ENCODE measurements around the gene NCLN.
"Not testable (repeated sequence)": the region's sequence is repeated elsewhere in the genome, so short reads cannot be mapped to it uniquely, and the experiment has no call there.

Gene NCLN

DNA sequence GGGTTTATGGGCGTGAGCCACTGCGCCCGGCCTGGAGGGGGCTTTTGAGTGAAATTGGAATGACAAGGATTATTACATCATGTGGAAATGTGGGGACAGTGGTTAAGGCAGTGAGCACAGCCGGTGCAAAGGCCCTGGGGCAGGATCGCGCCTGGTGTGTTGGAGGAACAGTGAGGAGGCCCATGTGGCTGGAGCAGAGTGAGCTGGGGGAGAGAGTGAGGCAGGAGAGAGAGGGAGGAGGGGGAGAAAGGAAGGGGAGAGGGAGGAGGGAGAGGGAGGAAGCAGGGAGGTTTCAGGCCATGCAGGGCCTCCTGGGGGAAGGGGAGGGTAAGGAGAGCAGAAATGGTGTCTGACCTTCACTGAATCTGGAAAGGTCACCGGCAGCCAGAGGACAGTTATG is 27.4 kb downstream of the NCLN start:
- no peak overlapping the region for H3K27ac ChIP-seq (ENCODE audit: low read depth, low read length)
- H3K36me3 ChIP-seq (ENCODE audit: insufficient read depth, low read length), result no peaks in the 10 kb centered on the region
- no peaks in the 10 kb centered on the region for H3K4me1 ChIP-seq (ENCODE audit: control insufficient read depth, insufficient read depth, low read length, unreplicated experiment)
- H3K27me3 ChIP-seq (ENCODE audit: insufficient read depth, low read length), result no peaks in the 10 kb centered on the region
- H3K4me3 ChIP-seq (ENCODE audit: low read depth, low read length), result no peak overlapping the region
- no peaks in the 10 kb centered on the region for H3K79me2 ChIP-seq (ENCODE audit: control insufficient read depth, insufficient read depth, low read length, unreplicated experiment)
- no peak overlapping the region for H2AFZ ChIP-seq (ENCODE audit: low read length, unreplicated experiment)

DNA sequence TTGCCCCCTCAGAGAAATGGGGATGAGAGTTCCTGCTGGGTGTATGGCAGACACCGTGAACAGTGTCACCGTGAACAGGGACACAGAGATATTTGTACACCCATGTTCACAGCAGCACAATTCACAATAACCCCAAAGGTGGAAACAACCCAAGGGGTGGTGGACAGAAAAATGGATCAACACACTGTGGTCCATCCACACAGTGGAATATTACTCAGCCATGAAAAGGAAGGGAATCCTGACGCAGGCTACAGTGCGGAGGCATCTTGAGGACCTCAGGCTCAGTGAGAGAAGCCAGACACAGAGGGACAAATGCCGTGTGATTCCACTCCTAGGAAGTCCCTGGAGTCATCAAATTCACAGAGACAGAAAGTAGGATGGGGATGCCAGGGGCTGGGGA is 31.1 kb downstream of the NCLN start:
- H3K79me2 ChIP-seq (ENCODE audit: control insufficient read depth, insufficient read depth, low read length, unreplicated experiment), result no peaks in the 10 kb centered on the region
- no peak overlapping the region for H2AFZ ChIP-seq (ENCODE audit: low read length, unreplicated experiment)
- no peaks in the 10 kb centered on the region for H3K36me3 ChIP-seq (ENCODE audit: insufficient read depth, low read length)
- no peak overlapping the region for H3K27ac ChIP-seq (ENCODE audit: low read depth, low read length)
- no peak overlapping the region for H3K4me3 ChIP-seq (ENCODE audit: low read depth, low read length)
- no peaks in the 10 kb centered on the region for H3K4me1 ChIP-seq (ENCODE audit: control insufficient read depth, insufficient read depth, low read length, unreplicated experiment)
- H3K27me3 ChIP-seq (ENCODE audit: insufficient read depth, low read length), result no peaks in the 10 kb centered on the region

DNA sequence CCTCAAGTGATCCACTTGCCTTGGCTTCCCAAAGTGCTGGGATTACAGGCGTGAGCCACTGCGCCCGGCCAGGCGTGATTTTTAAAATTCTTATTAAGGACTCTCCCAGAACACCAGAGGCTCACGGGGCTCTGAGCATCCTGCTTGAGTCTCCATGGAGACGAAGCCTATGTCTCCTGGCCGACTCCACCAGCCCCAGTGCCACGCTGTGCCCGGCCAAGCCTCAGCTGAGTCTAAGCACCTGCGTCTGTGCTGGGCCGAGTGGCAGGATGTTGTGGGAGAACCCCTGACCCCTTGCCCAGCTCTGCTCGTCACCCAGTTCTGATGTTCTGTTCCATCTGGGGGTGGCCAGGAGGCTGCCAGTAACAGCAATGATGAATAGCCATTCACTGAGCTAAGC is 34.8 kb downstream of the NCLN start:
- peaks cover 3% of the 10 kb centered on the region; the same call in 1 of the 2 replicates for H3K27me3 ChIP-seq (ENCODE audit: insufficient read depth, low read length)
- no peak overlapping the region for H3K27ac ChIP-seq (ENCODE audit: low read depth, low read length)
- H3K4me1 ChIP-seq (ENCODE audit: control insufficient read depth, insufficient read depth, low read length, unreplicated experiment), result no peaks in the 10 kb centered on the region
- no peaks in the 10 kb centered on the region for H3K79me2 ChIP-seq (ENCODE audit: control insufficient read depth, insufficient read depth, low read length, unreplicated experiment)
- no peak overlapping the region for H2AFZ ChIP-seq (ENCODE audit: low read length, unreplicated experiment)
- no peaks in the 10 kb centered on the region for H3K36me3 ChIP-seq (ENCODE audit: insufficient read depth, low read length)
- H3K4me3 ChIP-seq (ENCODE audit: low read depth, low read length), result no peak overlapping the region

DNA sequence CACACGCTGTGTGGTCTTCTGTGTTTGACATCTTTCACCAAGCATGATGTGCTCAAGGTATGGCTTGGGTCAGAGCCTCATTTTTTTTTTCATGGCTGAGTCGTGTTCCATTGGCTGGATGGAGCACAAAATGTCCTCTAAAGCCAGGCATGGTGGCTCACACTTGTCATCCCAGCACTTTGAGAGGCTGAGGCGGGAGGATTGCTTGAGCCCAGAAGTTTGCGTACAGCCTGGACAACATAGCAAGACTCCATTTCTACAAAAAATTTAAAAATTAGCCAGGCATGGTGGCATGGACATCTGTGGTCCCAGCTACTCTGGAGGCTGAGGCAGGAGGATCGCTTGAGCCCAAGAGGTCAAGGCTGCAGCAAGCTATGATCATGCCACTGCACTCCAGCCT is 35.8 kb downstream of the NCLN start:
- not testable (repeated sequence) for H3K4me3 ChIP-seq (ENCODE audit: low read depth, low read length); H3K4me1 ChIP-seq (ENCODE audit: control insufficient read depth, insufficient read depth, low read length, unreplicated experiment); H3K36me3 ChIP-seq (ENCODE audit: insufficient read depth, low read length); H3K79me2 ChIP-seq (ENCODE audit: control insufficient read depth, insufficient read depth, low read length, unreplicated experiment); H3K27ac ChIP-seq (ENCODE audit: low read depth, low read length); H2AFZ ChIP-seq (ENCODE audit: low read length, unreplicated experiment); H3K27me3 ChIP-seq (ENCODE audit: insufficient read depth, low read length)

DNA sequence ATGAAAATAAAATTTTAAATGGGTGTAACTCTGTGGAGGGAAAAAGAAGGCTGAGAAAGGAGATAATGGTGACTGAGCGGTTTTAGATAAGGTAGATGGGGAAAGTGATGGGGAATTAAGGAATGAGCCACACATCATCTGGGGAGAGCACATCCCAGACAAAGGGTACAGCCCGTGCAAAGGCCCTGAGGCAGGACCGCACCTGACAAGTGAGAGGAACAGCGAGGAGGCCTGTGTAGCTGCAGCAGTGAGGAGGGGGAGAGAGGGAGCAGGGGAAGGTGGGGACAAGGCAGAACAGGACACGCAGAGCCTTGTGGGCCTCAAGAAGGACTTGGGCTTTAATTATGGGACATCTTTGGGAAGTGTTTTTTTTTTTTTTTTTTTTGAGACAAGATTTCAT is 37.0 kb downstream of the NCLN start:
- H3K4me1 ChIP-seq (ENCODE audit: control insufficient read depth, insufficient read depth, low read length, unreplicated experiment), result no peaks in the 10 kb centered on the region
- no peak overlapping the region for H2AFZ ChIP-seq (ENCODE audit: low read length, unreplicated experiment)
- no peak overlapping the region for H3K4me3 ChIP-seq (ENCODE audit: low read depth, low read length)
- H3K36me3 ChIP-seq (ENCODE audit: insufficient read depth, low read length), result no peaks in the 10 kb centered on the region
- H3K27me3 ChIP-seq (ENCODE audit: insufficient read depth, low read length), result peaks cover 19% of the 10 kb centered on the region
- H3K79me2 ChIP-seq (ENCODE audit: control insufficient read depth, insufficient read depth, low read length, unreplicated experiment), result no peaks in the 10 kb centered on the region
- no peak overlapping the region for H3K27ac ChIP-seq (ENCODE audit: low read depth, low read length)

DNA sequence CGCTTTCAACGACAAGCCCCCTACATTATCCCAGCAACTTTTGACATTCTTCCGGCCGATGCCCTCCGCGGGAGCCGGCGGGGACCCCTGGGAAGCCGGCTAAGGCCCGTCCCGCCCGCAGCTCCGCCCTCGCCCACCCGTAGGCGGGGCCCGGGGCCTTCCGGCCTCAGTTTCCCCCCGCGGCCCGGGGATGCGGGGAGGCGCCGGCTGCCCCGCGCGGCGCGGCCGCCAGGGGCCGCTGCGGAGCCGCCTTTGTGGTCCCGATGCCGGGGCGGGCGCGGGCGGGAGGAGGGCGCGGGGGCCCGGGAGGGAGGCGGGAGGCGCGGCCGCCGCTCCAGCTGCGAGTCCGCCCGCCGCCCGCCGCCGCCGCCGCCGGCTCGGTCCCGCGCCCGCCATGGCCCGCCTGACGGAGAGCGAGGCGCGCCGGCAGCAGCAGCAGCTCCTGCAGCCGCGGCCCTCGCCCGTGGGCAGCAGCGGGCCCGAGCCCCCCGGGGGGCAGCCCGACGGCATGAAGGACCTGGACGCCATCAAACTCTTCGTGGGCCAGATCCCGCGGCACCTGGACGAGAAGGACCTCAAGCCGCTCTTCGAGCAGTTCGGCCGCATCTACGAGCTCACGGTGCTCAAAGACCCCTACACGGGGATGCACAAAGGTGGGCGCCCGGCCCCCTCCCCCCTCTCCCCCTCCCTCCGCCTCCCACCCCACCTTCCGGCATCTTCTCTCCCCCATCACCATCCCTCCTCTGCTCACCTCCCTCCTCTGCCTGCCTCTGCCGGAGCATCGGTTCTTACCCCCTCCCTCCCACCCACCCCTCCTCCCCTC is 38.8 kb downstream of the NCLN start, which contains the start of gene CELF5:
CELF5 (plus strand) TSS at position 316 of the 823 bp plus-strand sequence; CDS start at position 395, 79 bp downstream.
- no peak within 1 kb of the TSS for H3K27ac ChIP-seq (ENCODE audit: low read depth, low read length)
- no peaks in the 10 kb centered on the region for H3K4me1 ChIP-seq (ENCODE audit: control insufficient read depth, insufficient read depth, low read length, unreplicated experiment)
- H3K4me3 ChIP-seq (ENCODE audit: low read depth, low read length), result no peak within 1 kb of the TSS
- H3K36me3 ChIP-seq (ENCODE audit: insufficient read depth, low read length), result no peaks in the 10 kb centered on the region
- peaks cover 34% of the 10 kb centered on the region for H3K27me3 ChIP-seq (ENCODE audit: insufficient read depth, low read length)
- H3K79me2 ChIP-seq (ENCODE audit: control insufficient read depth, insufficient read depth, low read length, unreplicated experiment), result no peaks in the 10 kb centered on the region
- no peak within 1 kb of the TSS for H2AFZ ChIP-seq (ENCODE audit: low read length, unreplicated experiment)

DNA sequence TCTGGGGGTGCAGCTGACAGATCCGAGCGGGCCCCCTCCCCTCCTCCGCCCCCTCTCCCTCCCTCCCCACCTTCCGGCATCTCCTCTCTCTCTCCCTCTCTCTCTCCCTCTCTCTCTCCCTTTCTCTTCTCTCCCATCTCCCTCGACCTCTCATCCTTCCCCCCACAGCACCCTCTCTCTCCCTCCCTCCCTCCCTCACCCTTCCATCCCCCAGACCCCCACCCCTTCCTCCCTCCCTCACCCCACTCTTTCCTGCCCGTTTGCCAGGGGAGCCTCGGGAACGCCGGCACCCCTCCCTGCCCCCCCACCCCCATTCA is 39.4 kb downstream of the NCLN start:
- no peak overlapping the region for H2AFZ ChIP-seq (ENCODE audit: low read length, unreplicated experiment)
- H3K4me1 ChIP-seq (ENCODE audit: control insufficient read depth, insufficient read depth, low read length, unreplicated experiment), result no peaks in the 10 kb centered on the region
- no peak overlapping the region for H3K27ac ChIP-seq (ENCODE audit: low read depth, low read length)
- H3K27me3 ChIP-seq (ENCODE audit: insufficient read depth, low read length), result peaks cover 39% of the 10 kb centered on the region
- H3K36me3 ChIP-seq (ENCODE audit: insufficient read depth, low read length), result no peaks in the 10 kb centered on the region
- H3K79me2 ChIP-seq (ENCODE audit: control insufficient read depth, insufficient read depth, low read length, unreplicated experiment), result no peaks in the 10 kb centered on the region
- no peak overlapping the region for H3K4me3 ChIP-seq (ENCODE audit: low read depth, low read length)

DNA sequence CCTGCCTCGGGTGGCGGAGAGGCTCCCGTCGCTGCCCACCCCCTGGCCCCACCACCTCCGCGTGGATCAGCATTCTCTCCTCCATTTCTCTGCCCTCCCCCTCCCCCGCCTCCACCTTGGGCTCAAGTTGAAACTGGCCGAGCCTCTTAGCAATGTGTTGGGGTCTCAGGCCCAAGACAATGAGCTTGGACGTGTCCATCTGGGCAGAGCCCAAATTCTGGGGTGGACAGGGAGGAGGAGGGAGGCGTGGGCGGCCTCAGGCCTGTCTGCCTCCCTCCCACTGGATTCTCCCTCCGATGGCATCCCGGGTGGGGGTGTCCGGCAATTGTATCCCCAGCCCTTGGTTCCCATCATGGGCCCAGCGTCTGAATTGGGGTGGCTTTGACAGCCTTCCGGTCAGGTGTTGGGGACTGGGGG is 40.0 kb downstream of the NCLN start:
- peaks cover 43% of the 10 kb centered on the region for H3K27me3 ChIP-seq (ENCODE audit: insufficient read depth, low read length)
- no peak overlapping the region for H3K4me3 ChIP-seq (ENCODE audit: low read depth, low read length)
- no peaks in the 10 kb centered on the region for H3K4me1 ChIP-seq (ENCODE audit: control insufficient read depth, insufficient read depth, low read length, unreplicated experiment)
- H2AFZ ChIP-seq (ENCODE audit: low read length, unreplicated experiment), result no peak overlapping the region
- no peaks in the 10 kb centered on the region for H3K36me3 ChIP-seq (ENCODE audit: insufficient read depth, low read length)
- H3K27ac ChIP-seq (ENCODE audit: low read depth, low read length), result no peak overlapping the region
- no peaks in the 10 kb centered on the region for H3K79me2 ChIP-seq (ENCODE audit: control insufficient read depth, insufficient read depth, low read length, unreplicated experiment)

DNA sequence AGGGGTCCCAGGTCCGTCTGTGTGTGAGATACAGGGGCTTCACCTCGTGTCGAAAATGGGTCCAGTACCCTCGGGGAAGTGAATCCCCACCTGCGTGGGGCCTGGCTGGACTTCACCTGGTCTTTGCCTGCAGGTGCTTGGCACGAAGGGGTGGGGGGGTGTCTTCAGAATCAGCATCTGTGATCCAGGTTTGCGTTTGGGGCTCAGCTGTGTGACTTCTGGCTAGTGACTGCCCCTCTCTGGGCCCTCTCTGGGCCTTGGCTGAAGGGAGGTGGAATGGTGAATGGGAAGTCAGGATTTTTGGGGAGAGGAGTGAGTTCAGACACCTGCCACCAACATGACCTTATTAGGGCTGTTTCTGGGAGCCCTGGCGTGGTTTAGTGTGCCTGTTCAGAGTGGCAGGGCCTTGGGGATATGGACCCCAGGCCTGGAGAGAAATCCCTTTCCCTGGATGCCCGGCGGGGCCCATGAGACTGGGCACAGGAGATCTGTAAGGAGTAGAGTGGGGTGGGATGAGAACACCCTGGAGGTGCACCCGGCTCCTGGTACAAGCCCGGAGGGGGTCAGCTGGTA is 41.4 kb downstream of the NCLN start:
- no peaks in the 10 kb centered on the region for H3K4me1 ChIP-seq (ENCODE audit: control insufficient read depth, insufficient read depth, low read length, unreplicated experiment)
- no peaks in the 10 kb centered on the region for H3K36me3 ChIP-seq (ENCODE audit: insufficient read depth, low read length)
- peaks cover 48% of the 10 kb centered on the region for H3K27me3 ChIP-seq (ENCODE audit: insufficient read depth, low read length)
- H3K79me2 ChIP-seq (ENCODE audit: control insufficient read depth, insufficient read depth, low read length, unreplicated experiment), result no peaks in the 10 kb centered on the region
- H3K27ac ChIP-seq (ENCODE audit: low read depth, low read length), result no peak overlapping the region
- no peak overlapping the region for H3K4me3 ChIP-seq (ENCODE audit: low read depth, low read length)
- no peak overlapping the region for H2AFZ ChIP-seq (ENCODE audit: low read length, unreplicated experiment)

DNA sequence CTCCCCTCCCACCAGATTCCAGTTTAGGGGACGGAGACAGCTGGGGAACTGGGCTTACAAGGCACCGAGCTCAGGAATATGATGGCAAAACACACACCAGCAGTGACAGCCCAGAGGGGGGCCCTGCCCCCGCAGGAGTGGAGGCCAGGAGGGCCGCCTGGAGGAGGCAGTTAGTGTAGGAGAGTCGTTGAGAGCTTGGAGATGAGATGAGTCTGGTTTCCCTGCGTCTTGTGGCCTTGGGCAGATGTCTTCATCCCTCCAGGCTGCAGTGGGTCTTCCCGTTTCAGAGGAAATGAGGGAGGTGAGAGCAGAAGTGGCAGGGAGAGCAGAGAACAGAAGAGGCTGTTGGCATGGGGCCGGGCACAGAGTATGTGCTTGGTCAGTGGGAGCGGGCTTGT is 43.6 kb downstream of the NCLN start:
- Histone ChIP-seq H2AFZ (ENCODE audit: low read length, unreplicated experiment) (no peak overlapping the region), H3K27me3 (ENCODE audit: insufficient read depth, low read length) (peaks cover 48% of the 10 kb centered on the region), H3K27ac (ENCODE audit: low read depth, low read length) (no peak overlapping the region), H3K4me3 (ENCODE audit: low read depth, low read length) (no peak overlapping the region), H3K4me1 (ENCODE audit: control insufficient read depth, insufficient read depth, low read length, unreplicated experiment) (no peaks in the 10 kb centered on the region), H3K79me2 (ENCODE audit: control insufficient read depth, insufficient read depth, low read length, unreplicated experiment) (no peaks in the 10 kb centered on the region), H3K36me3 (ENCODE audit: insufficient read depth, low read length) (no peaks in the 10 kb centered on the region)

DNA sequence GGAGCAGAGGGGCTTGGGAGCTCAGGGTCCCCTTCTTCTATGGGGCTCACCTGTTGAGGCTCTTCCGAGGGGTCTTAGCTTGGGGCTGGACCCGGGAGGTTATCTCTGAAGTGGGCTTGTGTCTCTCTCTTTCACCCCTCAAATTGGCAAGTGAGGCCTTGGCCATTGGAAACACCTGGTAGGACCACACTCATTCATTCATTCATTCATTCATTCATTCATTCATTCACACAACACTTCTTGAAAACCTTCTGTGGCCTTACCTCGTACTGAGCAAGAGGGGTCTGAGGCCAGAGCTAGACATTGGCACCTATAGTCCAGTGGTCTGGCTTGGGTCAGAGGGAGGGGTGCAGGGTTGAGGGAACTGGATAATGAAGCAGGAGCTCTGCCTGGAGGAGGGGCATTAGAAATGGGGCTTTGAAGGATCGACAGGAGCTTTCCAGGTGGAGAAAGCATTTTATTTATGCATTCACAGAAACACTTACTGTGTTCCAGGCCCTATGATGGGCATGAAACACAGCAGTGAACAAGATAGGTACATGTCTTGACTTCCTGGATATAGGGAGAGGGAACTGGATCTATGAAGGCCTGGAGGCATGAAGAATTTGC is 44.3 kb downstream of the NCLN start:
- H3K79me2 ChIP-seq (ENCODE audit: control insufficient read depth, insufficient read depth, low read length, unreplicated experiment), result no peaks in the 10 kb centered on the region
- H3K4me3 ChIP-seq (ENCODE audit: low read depth, low read length), result no peak overlapping the region
- peaks cover 48% of the 10 kb centered on the region for H3K27me3 ChIP-seq (ENCODE audit: insufficient read depth, low read length)
- H3K36me3 ChIP-seq (ENCODE audit: insufficient read depth, low read length), result no peaks in the 10 kb centered on the region
- H3K27ac ChIP-seq (ENCODE audit: low read depth, low read length), result no peak overlapping the region
- H3K4me1 ChIP-seq (ENCODE audit: control insufficient read depth, insufficient read depth, low read length, unreplicated experiment), result no peaks in the 10 kb centered on the region
- no peak overlapping the region for H2AFZ ChIP-seq (ENCODE audit: low read length, unreplicated experiment)

Measured in ACC112 (cell line).